Measurements from ENCODE around the gene IFT81.
"Not testable (repeated sequence)": the region's sequence is repeated elsewhere in the genome, so short reads cannot be mapped to it uniquely, and the experiment has no call there.

IFT81 gene

GRCh38 chr12:110249105-110249504 lies 124.9 kb downstream of the IFT81 start:
- no peak for DNase-seq (ENCODE audit: extremely low read depth, low read depth)
- TF ChIP-seq CTCF (IDR thresholded peaks at IDR 0.05; ENCODE audit: low read depth, low read length, missing control alignments), result no peak
- no peak overlapping the region for H3K4me3 ChIP-seq (replicated peaks; ENCODE audit: low read depth, low read length)

GRCh38 chr12:110249716-110250225 lies 125.6 kb downstream of the IFT81 start:
- DNase-seq (ENCODE audit: extremely low read depth, low read depth), result no peak
- H3K4me3 ChIP-seq (replicated peaks; ENCODE audit: low read depth, low read length), result no peak overlapping the region
- no peak for TF ChIP-seq CTCF (IDR thresholded peaks at IDR 0.05; ENCODE audit: low read depth, low read length, missing control alignments)

GRCh38 chr12:110251381-110251780 lies 127.2 kb downstream of the IFT81 start:
- no peak for DNase-seq (ENCODE audit: extremely low read depth, low read depth)
- H3K4me3 ChIP-seq (replicated peaks; ENCODE audit: low read depth, low read length), result no peak overlapping the region
- no peak for TF ChIP-seq CTCF (IDR thresholded peaks at IDR 0.05; ENCODE audit: low read depth, low read length, missing control alignments)

- H3K4me3 ChIP-seq (replicated peaks; ENCODE audit: low read depth, low read length), result no peak overlapping the region
- DNase-seq (ENCODE audit: extremely low read depth, low read depth), result no peak
- no peak for TF ChIP-seq CTCF (IDR thresholded peaks at IDR 0.05; ENCODE audit: low read depth, low read length, missing control alignments)
Observed at GRCh38 chr12:110252716-110253115, 128.6 kb downstream of the IFT81 start.

- no peak for DNase-seq (ENCODE audit: extremely low read depth, low read depth)
- H3K4me3 ChIP-seq (replicated peaks; ENCODE audit: low read depth, low read length), result no peak overlapping the region
- TF ChIP-seq CTCF (IDR thresholded peaks at IDR 0.05; ENCODE audit: low read depth, low read length, missing control alignments), result no peak
Observed at GRCh38 chr12:110253176-110253575, 129.0 kb downstream of the IFT81 start.

- H3K4me3 ChIP-seq (replicated peaks; ENCODE audit: low read depth, low read length), result no peak overlapping the region
- TF ChIP-seq CTCF (IDR thresholded peaks at IDR 0.05; ENCODE audit: low read depth, low read length, missing control alignments), result no peak
- no peak for DNase-seq (ENCODE audit: extremely low read depth, low read depth)
Observed at GRCh38 chr12:110254971-110255540, 130.9 kb downstream of the IFT81 start.

GRCh38 chr12:110255890-110256456 lies 131.8 kb downstream of the IFT81 start:
- not testable (repeated sequence) for DNase-seq (ENCODE audit: extremely low read depth, low read depth); H3K4me3 ChIP-seq (replicated peaks; ENCODE audit: low read depth, low read length)

Data from HFF-Myc (cell line).